ENCODE data around the gene EPG5.
A peak's percentile ranks its signal among the peaks of the same experiment; 100 is the strongest.

Gene EPG5

GRCh38 chr18:45916302-45916701 is 50.8 kb downstream of the EPG5 start:
- no peak for DNase-seq (ENCODE audit: low read depth in 2 of 2)

DNA sequence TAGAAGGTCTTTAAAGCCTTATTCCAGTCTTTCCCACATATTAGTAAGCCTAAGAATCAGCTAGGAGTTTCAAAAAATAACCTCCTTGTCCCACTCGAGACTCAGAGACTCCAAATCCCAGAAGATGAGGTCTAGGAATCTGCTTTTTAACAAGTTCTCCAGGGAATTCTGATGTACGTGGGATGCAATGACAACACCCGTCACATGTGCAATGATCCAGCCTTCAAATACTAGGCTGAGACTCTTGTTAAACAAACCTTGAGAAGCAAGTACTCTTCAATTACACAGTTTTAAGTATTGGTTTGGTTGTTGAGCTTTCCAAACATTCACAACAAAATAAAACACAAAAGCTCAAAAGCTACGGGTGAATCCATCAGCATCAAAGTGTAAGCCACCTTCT is 53.9 kb downstream of the EPG5 start:
- no peak for DNase-seq (ENCODE audit: low read depth in 2 of 2)

GRCh38 chr18:45910405-45911023 is 56.6 kb downstream of the EPG5 start:
- DNase-seq (ENCODE audit: low read depth in 2 of 2) = peak; percentile 34 to 59

DNA sequence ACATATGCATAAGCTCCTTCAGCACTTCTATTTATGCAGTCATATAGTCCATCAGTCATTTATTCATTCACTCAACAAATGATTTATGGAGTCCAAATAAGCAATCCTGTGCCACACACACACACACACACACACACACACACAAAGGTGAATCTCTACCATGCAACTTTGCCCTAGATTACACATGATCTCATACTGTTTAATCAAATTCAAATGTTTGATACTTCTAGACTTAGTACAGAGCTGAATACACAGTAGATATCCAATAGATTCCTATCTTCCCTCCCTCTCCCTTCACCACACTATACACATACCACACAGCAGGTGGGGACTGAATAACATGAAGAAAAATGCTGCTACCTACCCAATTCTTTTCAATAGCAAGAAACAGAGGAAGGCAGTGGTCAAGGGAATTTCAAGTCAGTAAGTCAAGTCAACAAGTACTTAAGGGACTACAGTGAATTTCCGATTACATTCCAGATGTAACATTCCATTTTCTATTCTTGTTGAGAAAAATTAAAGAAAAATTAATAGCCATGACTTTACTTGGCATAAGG is 65.4 kb downstream of the EPG5 start:
- no peak for DNase-seq (ENCODE audit: low read depth in 2 of 2)

- no peak for DNase-seq (ENCODE audit: low read depth in 2 of 2)
Observed at GRCh38 chr18:45900623-45901022, 66.5 kb downstream of the EPG5 start.

GRCh38 chr18:45896991-45897390 is 70.1 kb downstream of the EPG5 start:
- DNase-seq (ENCODE audit: low read depth in 2 of 2) = no peak

DNA sequence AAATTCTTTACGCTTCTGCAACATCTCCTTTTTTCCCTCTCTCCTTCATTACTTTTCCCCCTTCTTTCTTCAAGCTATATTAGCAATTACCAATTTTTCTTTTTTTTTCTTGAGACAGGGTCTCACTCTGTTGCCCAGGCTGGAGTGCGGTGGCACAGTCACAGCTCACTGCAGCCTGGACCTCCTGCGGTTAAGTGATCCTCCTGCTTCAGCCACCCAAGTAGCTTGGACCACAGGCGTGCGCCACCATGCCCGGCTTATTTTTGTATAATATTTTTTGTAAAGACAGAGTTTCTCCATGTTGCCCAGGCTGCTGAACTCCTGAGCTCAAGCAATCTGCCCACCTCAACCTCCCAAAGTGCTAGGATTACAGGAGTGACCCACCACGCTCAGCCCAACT is 70.7 kb downstream of the EPG5 start:
- DNase-seq (ENCODE audit: low read depth in 2 of 2) = no peak

DNA sequence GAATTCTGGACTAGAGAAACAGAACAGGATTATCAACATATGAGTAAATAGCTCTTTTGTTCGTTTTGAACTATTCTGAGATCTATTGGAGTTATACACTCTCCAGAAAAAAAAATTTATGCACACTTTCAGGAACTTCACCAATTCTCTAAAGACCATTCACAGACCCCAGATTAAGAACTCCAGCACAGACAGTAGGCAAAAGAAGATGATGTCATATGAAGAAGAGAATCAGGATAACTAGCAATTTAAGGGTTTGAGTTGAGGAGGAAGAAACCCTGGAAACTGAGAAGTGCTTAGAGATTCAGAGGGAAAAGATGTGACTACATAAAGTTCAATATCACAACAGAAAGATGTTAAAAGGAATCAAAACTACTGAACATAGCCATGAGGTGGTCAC is 71.8 kb downstream of the EPG5 start:
- DNase-seq (ENCODE audit: low read depth in 2 of 2) = no peak

DNA sequence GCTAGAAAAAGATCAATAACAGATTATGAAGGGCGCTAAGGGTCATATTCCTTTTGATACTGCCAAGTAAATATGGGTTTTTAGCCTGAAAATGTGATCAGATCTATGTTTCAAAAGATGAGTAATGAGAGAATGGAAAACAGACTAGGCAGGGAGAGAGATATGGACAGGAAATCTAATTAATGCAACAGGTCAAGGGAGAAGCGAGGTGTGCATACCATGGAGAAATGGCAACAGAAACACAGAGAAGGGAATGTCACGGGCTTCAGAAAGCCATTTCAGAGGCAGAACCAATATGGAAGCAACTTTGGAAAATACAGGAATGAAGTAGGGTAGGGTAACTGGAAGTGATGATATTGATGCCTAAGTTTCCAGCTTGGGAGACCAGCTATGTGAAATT is 72.3 kb downstream of the EPG5 start:
- DNase-seq (ENCODE audit: low read depth in 2 of 2) = no peak

DNA sequence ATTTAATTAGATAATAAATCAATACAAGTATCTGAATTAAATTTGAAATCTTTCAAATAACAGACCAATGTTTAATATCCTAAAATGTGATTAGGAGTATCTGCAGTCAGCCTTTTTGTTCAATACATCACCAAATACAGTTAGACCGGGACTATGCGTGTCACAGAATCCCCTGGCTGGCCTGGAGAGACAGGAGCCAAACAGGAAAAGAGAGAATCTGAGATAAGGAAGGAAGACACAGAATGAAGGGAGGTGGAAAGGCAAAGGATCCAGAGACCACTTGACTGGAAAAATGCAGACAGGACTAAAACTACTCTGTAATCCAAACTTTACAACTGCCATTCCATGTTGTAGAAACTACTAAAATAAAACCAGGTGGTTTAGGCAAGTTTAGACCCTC is 75.3 kb downstream of the EPG5 start:
- DNase-seq (ENCODE audit: low read depth in 2 of 2) = no peak

DNA sequence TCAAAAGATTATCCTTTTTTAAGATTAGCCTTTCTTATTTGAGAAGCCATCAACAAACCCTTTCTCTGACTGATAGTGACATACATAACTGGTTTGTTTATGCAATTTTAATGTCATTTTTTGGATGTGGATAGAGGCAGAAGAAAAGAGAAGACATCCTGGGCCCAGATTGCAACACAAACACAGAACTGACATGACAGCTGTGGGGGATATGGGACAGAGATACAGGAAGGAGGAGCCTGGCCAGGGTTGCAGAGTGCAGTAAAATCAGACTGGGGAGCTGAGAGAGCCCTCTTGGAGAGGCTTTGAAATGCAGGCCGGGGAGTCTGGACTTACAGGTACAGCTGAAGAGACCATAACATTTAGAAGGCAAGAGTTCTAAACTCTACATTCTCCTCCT is 76.5 kb downstream of the EPG5 start:
- no peak for DNase-seq (ENCODE audit: low read depth in 2 of 2)

DNA sequence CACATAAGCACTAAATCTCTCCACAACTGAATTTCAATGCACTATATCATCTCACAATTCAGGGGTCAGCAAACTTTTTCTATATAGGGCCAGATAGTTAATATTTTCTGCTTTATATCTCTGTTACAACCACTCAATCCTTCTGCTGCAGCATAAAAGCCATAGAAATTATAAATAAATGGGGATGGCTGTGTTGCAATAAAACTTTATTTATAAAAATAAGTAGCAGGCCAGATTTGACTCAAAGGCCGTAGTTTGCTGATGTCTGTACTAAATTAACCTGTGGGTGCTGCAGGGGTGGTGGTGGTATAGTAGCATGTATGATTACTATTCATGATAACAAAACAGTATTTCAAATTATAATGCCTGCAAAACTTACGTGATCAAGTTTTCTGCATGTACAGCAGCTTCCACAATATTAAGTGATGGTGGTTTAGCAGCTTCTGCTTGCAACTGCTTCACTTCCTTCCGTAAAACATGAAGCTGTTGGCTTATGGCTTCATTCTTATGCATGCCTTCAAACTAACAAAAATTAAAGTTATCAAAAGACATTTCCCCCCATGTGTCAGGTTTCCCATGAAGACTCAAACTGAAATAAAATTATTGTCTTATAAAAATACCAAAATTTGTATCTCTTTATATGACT is 77.6 kb downstream of the EPG5 start:
- DNase-seq (ENCODE audit: low read depth in 2 of 2) = no peak

- no peak for DNase-seq (ENCODE audit: low read depth in 2 of 2)
Observed at GRCh38 chr18:45887585-45887984, 79.5 kb downstream of the EPG5 start.

DNA sequence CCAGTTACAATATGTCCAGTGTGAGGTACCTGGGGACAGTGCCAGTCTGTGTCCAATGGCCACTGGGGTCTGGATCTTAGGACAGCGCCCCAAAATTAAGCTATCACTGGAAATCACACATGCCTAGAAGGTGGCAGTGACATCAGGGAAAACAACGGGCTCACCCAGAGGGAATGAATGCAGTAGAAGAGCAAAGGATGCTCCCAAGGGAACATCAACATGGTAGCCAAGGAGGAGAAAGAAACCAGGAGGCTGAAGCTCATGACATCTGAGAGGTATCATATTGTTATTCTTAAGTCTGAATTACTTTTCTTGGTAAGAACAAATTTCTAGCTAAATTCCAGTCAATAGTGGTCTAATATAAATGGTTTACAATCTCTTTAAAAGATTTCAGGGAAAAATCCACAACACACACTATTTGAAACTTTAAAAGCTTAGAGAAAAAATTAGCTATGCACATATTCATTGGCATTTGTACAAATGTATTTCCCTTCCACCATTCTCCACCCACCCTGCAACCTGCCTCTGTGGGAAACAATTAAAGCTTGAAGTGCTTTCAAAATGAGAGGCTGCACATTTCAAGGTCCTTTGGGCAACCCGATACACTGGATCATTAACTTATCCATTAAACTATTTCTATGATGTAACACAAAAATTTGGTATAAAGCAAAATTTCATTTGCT is 86.1 kb downstream of the EPG5 start:
- no peak for DNase-seq (ENCODE audit: low read depth in 2 of 2)

- peak; percentile 47 to 64 for DNase-seq (ENCODE audit: low read depth in 2 of 2)
Observed at GRCh38 chr18:45879681-45880655, 87.2 kb downstream of the EPG5 start.

DNA sequence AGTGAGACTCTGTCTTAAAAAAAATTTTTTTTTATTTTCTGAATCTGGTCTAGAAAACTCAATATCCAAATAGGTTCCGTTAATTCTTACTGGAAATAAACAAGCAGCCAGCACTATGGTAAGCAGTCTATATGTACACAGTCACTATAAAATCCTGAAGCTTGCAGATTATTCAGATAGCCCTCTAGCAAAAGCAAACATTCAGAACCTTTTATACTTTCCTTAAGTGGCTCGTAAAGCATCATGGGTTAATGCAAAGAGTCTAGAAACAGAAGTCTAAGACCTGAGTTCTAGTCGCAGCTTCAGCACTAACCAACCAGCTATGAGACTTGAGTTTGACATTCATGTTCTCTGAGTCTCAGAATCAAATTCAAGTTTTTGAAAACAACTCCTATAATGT is 89.7 kb downstream of the EPG5 start:
- no peak for DNase-seq (ENCODE audit: low read depth in 2 of 2)

DNA sequence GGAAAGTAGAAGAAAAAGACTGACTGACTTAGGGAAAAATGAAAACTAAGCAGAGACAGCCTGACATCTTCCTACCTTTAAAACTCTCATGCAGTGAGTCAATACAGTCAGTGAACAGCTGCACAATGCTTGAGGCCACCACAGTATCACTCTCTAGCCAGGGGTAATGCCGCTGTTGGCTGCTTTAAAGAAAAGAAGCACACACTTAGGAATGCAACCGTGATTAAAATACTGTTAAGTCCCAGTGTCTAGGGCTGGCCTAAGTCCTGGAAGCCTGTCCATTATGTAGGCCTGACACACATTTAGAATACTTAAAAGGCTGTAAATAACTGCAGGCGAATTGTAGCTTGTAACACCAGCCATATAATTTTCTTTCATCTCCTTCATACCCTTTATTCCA is 91.0 kb downstream of the EPG5 start:
- no peak for DNase-seq (ENCODE audit: low read depth in 2 of 2)

DNA sequence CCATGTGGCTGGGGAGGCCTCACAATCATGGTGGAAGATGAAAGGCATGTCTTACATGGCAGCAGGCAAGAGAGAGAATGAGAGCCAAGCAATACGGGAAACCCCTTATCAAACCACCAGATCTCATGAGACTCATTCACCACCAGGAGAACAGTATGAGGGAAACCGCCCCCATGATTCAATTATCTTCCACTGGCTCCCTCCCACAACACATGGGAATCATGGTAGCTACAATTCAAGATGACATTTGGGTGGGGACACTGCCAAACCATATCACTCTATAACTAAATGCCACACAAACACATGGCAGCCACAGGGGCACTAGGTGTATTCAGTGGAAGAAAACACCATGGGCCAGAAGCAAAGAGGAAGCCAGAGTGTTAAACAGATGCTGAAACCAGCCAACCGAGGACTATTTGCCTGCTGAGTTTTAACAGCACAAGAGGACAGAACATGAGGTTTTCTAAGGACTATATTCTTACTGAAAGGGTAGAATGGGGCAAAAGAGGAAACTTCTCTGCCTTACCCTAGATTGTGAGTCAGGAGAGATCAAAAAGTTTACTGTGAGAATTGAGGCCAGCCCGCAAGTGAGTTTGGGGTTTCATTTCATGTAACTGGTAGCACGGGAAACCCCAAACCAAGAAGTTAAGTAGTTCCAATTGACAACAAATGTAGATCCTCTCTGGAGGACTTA is 92.5 kb downstream of the EPG5 start:
- peak; percentile 42 for DNase-seq (ENCODE audit: low read depth in 2 of 2)

DNA sequence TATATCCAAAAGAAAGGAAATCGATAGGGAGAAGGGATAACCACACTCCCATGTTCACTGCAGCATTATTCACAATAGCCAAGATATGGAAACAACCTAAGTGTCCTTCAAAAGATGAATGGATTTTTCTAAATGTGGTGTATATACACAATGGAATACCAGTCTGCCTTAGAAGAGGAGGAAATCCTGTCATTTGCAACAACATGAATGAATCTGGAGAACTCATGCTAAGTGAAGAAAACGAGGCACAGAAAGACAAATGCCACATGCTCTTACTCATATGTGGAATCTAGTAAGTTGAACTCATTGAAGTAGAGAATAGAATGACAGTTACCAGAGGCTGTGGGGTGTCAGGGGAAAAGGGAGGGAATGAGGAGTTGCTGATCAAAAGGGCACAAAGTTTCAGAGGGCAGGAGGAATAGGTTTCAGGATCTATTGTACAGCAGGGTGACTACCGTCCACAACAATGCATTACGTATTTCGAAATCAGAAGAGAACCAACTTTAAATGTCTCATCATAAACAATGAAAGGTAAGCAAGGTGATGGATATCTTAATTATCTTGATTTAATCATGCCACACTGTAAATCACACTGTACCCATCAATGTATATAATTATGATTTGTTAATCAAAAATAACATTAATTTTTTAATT is 95.6 kb downstream of the EPG5 start:
- no peak for DNase-seq (ENCODE audit: low read depth in 2 of 2)

DNA sequence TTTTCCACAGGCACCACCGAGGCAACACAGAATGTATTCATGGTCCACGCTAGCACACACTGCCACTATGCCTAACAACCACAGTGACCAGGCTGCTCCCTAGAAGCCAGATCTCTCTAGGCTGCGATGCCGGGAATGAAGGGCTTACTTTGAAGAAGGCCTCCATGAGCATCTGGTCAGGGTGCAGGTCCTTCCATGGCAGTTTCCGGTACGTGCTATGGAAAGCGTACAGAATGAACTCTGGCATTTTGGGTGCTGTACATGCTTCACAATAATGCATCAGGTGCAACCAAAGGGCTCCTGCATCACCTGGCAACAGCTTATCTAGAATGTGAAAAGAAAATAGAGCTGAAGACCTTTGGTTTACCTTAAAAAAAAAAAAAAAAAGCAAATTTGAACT is 96.7 kb downstream of the EPG5 start:
- no peak for DNase-seq (ENCODE audit: low read depth in 2 of 2)

DNA sequence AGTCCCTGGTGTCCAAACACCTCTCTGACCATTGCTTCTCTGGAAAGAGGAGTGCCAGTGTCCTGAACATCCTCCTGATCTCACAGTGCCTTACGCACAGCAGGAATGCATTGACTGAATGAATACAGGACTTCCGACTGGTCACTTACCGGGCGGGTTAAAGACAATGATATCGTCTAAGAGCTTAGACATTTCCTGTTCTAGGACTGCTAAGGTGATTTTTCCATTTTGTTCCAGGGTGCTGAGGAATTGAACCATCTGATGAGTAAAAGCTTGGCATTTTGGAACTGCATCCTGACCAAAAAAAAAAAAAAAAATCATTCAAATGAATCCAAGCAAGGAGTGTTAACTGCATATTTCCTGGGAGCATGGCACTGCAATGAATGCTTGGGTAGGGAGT is 101.7 kb downstream of the EPG5 start:
- no peak for DNase-seq (ENCODE audit: low read depth in 2 of 2)
